Measurements from ENCODE around the gene MAGOH.
"Not testable (repeated sequence)": the region's sequence is repeated elsewhere in the genome, so short reads cannot be mapped to it uniquely, and the experiment has no call there.

DNA sequence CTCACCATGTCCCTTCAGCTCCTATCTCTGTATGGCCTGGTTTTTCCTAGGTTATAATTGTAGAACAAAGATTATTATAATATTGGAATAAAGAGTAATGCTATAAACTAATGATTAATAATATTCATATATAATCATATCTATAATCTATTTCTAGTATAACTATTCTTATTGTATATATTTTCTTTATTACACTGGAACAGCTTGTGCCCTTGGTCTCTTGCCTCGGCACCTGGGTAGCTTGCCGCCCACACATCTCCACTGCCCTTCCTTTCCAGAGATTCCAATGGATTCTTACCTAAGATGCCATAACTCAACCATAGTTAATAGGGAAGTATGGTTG, 52.4 kb downstream of the MAGOH start:
- TF ChIP-seq, protein P1, sequence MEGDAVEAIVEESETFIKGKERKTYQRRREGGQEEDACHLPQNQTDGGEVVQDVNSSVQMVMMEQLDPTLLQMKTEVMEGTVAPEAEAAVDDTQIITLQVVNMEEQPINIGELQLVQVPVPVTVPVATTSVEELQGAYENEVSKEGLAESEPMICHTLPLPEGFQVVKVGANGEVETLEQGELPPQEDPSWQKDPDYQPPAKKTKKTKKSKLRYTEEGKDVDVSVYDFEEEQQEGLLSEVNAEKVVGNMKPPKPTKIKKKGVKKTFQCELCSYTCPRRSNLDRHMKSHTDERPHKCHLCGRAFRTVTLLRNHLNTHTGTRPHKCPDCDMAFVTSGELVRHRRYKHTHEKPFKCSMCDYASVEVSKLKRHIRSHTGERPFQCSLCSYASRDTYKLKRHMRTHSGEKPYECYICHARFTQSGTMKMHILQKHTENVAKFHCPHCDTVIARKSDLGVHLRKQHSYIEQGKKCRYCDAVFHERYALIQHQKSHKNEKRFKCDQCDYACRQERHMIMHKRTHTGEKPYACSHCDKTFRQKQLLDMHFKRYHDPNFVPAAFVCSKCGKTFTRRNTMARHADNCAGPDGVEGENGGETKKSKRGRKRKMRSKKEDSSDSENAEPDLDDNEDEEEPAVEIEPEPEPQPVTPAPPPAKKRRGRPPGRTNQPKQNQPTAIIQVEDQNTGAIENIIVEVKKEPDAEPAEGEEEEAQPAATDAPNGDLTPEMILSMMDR (conservative IDR thresholded peaks at IDR 0.05; ENCODE audit: low read length) = not testable (repeated sequence)
- not testable (repeated sequence) for TF ChIP-seq EZH2phosphoT487 (IDR thresholded peaks at IDR 0.05; ENCODE audit: borderline replicate concordance)

Data from Loucy (cell line).